ENCODE data around the gene PTPRG. TPM values are rescaled to one million over a fixed set of nuclear protein-coding genes. Genes with fewer than 3 reads are reported as not detected.

PTPRG gene
- total RNA-seq, 6 experiments from 2014 or later = 11.7 to 27.8 (median 14.7) TPM

- no peaks in the 10 kb centered on the region for H3K36me3 ChIP-seq
- peaks cover 0 to 8% (median 0%) of the 10 kb centered on the region in 4 donors for H3K4me1 ChIP-seq
- intact Hi-C loops (cut with DNase I) = no loop called here
- no peaks in the 10 kb centered on the region for H3K9me3 ChIP-seq
- DNase-seq = no peak
- no peak for TF ChIP-seq POLR2A (IDR thresholded peaks at IDR 0.05)
- 56% methylated on average over 6 of the region's 6 CpGs for WGBS (ENCODE audit: insufficient coverage, low coverage, low lambda C conversion rate, missing lambda C conversion rate)
- no peaks in the 10 kb centered on the region for H3K27me3 ChIP-seq
- no peak overlapping the region for H3K27ac ChIP-seq
- peak; percentile 32 to 88 (median 70) for ATAC-seq
- H3K4me3 ChIP-seq = no peak overlapping the region
Observed at GRCh38 chr3:62139957-62140356, 578.6 kb downstream of the PTPRG start.

- Histone ChIP-seq H3K4me3 (no peak overlapping the region), H3K9me3 (no peaks in the 10 kb centered on the region), H3K27ac (no peak overlapping the region), H3K27me3 (no peaks in the 10 kb centered on the region), H3K4me1 (peaks cover 0 to 8% (median 0%) of the 10 kb centered on the region in 4 donors), H3K36me3 (no peaks in the 10 kb centered on the region)
- DNase-seq (no peak), ATAC-seq (peak; percentile 59 to 80 (median 72))
- TF ChIP-seq POLR2A (IDR thresholded peaks at IDR 0.05) (no peak), CTCF (IDR thresholded peaks at IDR 0.05) (no peak)
- 25% methylated on average over 4 of the region's 9 CpGs for WGBS (ENCODE audit: insufficient coverage, low coverage, low lambda C conversion rate, missing lambda C conversion rate)
- intact Hi-C loops (cut with DNase I) = no loop called here
Observed at GRCh38 chr3:62142331-62143085, 581.1 kb downstream of the PTPRG start.

- H3K4me3 ChIP-seq = no peak overlapping the region
- no peaks in the 10 kb centered on the region for H3K27me3 ChIP-seq
- no peaks in the 10 kb centered on the region for H3K36me3 ChIP-seq
- 62% methylated on average over 6 of the region's 6 CpGs for WGBS (ENCODE audit: insufficient coverage, low coverage, low lambda C conversion rate, missing lambda C conversion rate)
- ATAC-seq = peak in 1 of 4 donors; percentile 13
- DNase-seq = no peak
- intact Hi-C loops (cut with DNase I) = no loop called here
- TF ChIP-seq POLR2A (IDR thresholded peaks at IDR 0.05) = no peak
- TF ChIP-seq CTCF (IDR thresholded peaks at IDR 0.05) = no peak
- peaks cover 0 to 8% (median 0%) of the 10 kb centered on the region in 4 donors for H3K4me1 ChIP-seq
- no peaks in the 10 kb centered on the region for H3K9me3 ChIP-seq
- H3K27ac ChIP-seq = no peak overlapping the region
Observed at GRCh38 chr3:62143843-62144450, 582.6 kb downstream of the PTPRG start.

GRCh38 chr3:62144482-62144881, 583.1 kb downstream of the PTPRG start:
- TF ChIP-seq CTCF (IDR thresholded peaks at IDR 0.05) = no peak
- TF ChIP-seq POLR2A (IDR thresholded peaks at IDR 0.05) = no peak
- H3K27ac ChIP-seq = no peak overlapping the region
- no peak for DNase-seq
- intact Hi-C loops (cut with DNase I) = no loop called here
- WGBS (ENCODE audit: insufficient coverage, low coverage, low lambda C conversion rate, missing lambda C conversion rate) = 40% methylated on average over 4 of the region's 4 CpGs
- no peaks in the 10 kb centered on the region for H3K36me3 ChIP-seq
- no peaks in the 10 kb centered on the region for H3K27me3 ChIP-seq
- peaks cover 0 to 8% (median 0%) of the 10 kb centered on the region in 4 donors for H3K4me1 ChIP-seq
- H3K9me3 ChIP-seq = no peaks in the 10 kb centered on the region
- H3K4me3 ChIP-seq = no peak overlapping the region
- ATAC-seq = peak in 1 of 4 donors; percentile 26

GRCh38 chr3:62145086-62145757, 583.9 kb downstream of the PTPRG start:
- Histone ChIP-seq H3K27ac (no peak overlapping the region), H3K4me1 (peaks cover 0 to 8% (median 0%) of the 10 kb centered on the region in 4 donors), H3K36me3 (no peaks in the 10 kb centered on the region), H3K27me3 (no peaks in the 10 kb centered on the region), H3K4me3 (no peak overlapping the region), H3K9me3 (no peaks in the 10 kb centered on the region)
- 85% methylated on average over 9 of the region's 9 CpGs for WGBS (ENCODE audit: insufficient coverage, low coverage, low lambda C conversion rate, missing lambda C conversion rate)
- no peak for ATAC-seq
- intact Hi-C loops (cut with DNase I) = no loop called here
- DNase-seq = no peak
- TF ChIP-seq CTCF (IDR thresholded peaks at IDR 0.05) (no peak), POLR2A (IDR thresholded peaks at IDR 0.05) (no peak)

Data from right lobe of liver (tissue), 6 donors.